Neural progenitor cell (in vitro differentiated cells): Measurements from ENCODE around the gene EXO5.
A peak's percentile ranks its signal among the peaks of the same experiment; 100 is the strongest.

Experiments
- EZH2 ChIP-seq: fragments of 200-600 bp; sonication (generic); IDR thresholded peaks from 2 replicates; pipeline ENCODE4 v1.6.1; 2017; ENCODE audit warnings: antibody characterized with exemption, mild to moderate bottlenecking, moderate library complexity
- TF ChIP-seq, protein P1 (sequence below): fragments of 200-600 bp; sonication (generic); IDR thresholded peaks from 2 replicates; pipeline ENCODE4 v1.5.1; 2017; ENCODE audit warnings: antibody characterized with exemption, mild to moderate bottlenecking

DNA sequence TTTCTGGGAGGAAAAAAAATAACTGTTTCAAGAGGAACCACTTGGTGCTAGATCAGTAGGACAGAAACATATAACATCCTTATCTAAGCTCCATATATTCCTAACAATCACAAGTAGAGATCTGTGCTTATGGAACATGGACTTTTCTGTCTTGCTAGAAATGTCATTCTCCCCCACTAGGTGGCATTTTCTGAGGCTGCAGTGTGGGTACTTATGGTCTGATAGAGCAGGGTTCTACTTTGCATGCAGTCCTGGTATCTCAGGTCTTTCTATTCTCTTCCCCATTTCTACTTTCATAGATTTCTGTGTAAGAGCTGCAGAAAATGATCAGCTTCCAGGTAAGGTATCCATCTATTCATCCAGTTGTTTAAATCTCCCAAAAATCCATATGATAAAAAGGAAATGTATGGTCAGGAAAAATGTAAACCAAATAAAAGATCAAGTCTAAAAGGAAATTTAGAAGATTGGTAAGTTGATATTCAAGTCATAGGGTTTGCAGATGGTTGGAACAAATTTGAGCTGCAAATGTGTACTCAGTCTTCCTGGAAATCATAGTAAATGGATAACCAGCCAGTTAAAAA is 24.4 kb downstream of the EXO5 start:
- no peak for TF ChIP-seq EZH2
- TF ChIP-seq, protein P1, sequence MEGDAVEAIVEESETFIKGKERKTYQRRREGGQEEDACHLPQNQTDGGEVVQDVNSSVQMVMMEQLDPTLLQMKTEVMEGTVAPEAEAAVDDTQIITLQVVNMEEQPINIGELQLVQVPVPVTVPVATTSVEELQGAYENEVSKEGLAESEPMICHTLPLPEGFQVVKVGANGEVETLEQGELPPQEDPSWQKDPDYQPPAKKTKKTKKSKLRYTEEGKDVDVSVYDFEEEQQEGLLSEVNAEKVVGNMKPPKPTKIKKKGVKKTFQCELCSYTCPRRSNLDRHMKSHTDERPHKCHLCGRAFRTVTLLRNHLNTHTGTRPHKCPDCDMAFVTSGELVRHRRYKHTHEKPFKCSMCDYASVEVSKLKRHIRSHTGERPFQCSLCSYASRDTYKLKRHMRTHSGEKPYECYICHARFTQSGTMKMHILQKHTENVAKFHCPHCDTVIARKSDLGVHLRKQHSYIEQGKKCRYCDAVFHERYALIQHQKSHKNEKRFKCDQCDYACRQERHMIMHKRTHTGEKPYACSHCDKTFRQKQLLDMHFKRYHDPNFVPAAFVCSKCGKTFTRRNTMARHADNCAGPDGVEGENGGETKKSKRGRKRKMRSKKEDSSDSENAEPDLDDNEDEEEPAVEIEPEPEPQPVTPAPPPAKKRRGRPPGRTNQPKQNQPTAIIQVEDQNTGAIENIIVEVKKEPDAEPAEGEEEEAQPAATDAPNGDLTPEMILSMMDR, result peak; percentile 75
